Cardiac septum (tissue), 1 donor: ENCODE data around the gene MRPS12. TPM values are rescaled to one million over a fixed set of nuclear protein-coding genes. Genes with fewer than 3 reads are reported as not detected.

Experiments
- DNase-seq: peaks from one replicate; pipeline ENCODE4 v3.0.0-alpha.2; 2020; ENCODE audit warnings: low spot score
- intact Hi-C: fragments of 100-400 bp; cut with DNase I; formaldehyde crosslinking; loops from one replicate; pipeline ENCODE4 v1.14.0; 2022
- total RNA-seq: library from RNA; stranded (reverse); fragmentation: NEBNext Ultra II Directional; extraction: Animal tissue kit (Norgen Biotek cat#: 25700); gene quantifications from one replicate; pipeline ENCODE4 v1.2.1, GENCODE V29; 2021
- donor health status: DM: no; HTN: no; CAD: no.

The MRPS12 gene
- total RNA-seq, 1 donor from 2014 or later: 40.4 TPM

GRCh38 chr19:38907670-38908069 is 23.1 kb upstream of the MRPS12 start:
- DNase-seq: no peak
- intact Hi-C loops: no loop called here

- DNase-seq: no peak
- intact Hi-C loops: no loop called here
Observed at GRCh38 chr19:38908911-38909310, 21.8 kb upstream of the MRPS12 start.

GRCh38 chr19:38910488-38910887 is 20.3 kb upstream of the MRPS12 start:
- intact Hi-C loops: no loop called here
- no peak for DNase-seq

- intact Hi-C loops: no loop called here
Observed at GRCh38 chr19:38911388-38912001, 19.2 kb upstream of the MRPS12 start.

GRCh38 chr19:38912600-38913514 is 17.9 kb upstream of the MRPS12 start:
- no peak for DNase-seq
- intact Hi-C loops: no loop called here

More at GRCh38 chr19:38911388-38912001, 19.2 kb upstream of the MRPS12 start:
- DNase-seq: no peak

- no peak for DNase-seq
- intact Hi-C loops: no loop called here
Observed at GRCh38 chr19:38913958-38914357, 16.8 kb upstream of the MRPS12 start.

- intact Hi-C loops: no loop called here
- DNase-seq: no peak
Observed at GRCh38 chr19:38915329-38916321, 15.1 kb upstream of the MRPS12 start.

- intact Hi-C loops: no loop called here
- DNase-seq: no peak
Observed at GRCh38 chr19:38917516-38917915, 13.2 kb upstream of the MRPS12 start.

GRCh38 chr19:38917921-38918491 is 12.7 kb upstream of the MRPS12 start:
- intact Hi-C loops: no loop called here
- DNase-seq: no peak

GRCh38 chr19:38918526-38918925 is 12.2 kb upstream of the MRPS12 start:
- no peak for DNase-seq
- intact Hi-C loops: no loop called here

- no peak for DNase-seq
- intact Hi-C loops: no loop called here
Observed at GRCh38 chr19:38919837-38920601, 10.7 kb upstream of the MRPS12 start.

GRCh38 chr19:38920602-38921419 is 9.9 kb upstream of the MRPS12 start:
- no peak for DNase-seq
- intact Hi-C loops: no loop called here

GRCh38 chr19:38921420-38922274 is 9.1 kb upstream of the MRPS12 start:
- intact Hi-C loops: no loop called here
- no peak for DNase-seq

- intact Hi-C loops: no loop called here
- no peak for DNase-seq
Observed at GRCh38 chr19:38922482-38922881, 8.3 kb upstream of the MRPS12 start.

- intact Hi-C loops: no loop called here
- no peak for DNase-seq
Observed at GRCh38 chr19:38924388-38924787, 6.4 kb upstream of the MRPS12 start.

GRCh38 chr19:38928391-38929001 is 2.2 kb upstream of the MRPS12 start:
- no peak for DNase-seq
- intact Hi-C loops: no loop called here
